Right lobe of liver (tissue), 6 donors: ENCODE measurements around the gene SNAP25. TPM values are rescaled to one million over a fixed set of nuclear protein-coding genes. Genes with fewer than 3 reads are reported as not detected.

Source experiments
- ATAC-seq, 4 donors: fragments of 200-7000 bp; cut with Tn5 transposase; one replicate each; pipeline ENCODE4 v1.9.1; 2020; ENCODE audit warnings: mild to moderate bottlenecking in 4 of 4, moderate library complexity in 4 of 4
- DNase-seq, 3 donors: peaks; one replicate each; pipeline ENCODE4 v3.0.0-alpha.2; 2020
- H3K27ac ChIP-seq, 3 donors: fragments of 200-600 bp; one replicate each; pipeline ENCODE4 v1.8.0; 2022
- H3K27me3 ChIP-seq, 2 donors: fragments of 200-600 bp; one replicate each; pipeline ENCODE4 v1.8.0; 2022
- H3K36me3 ChIP-seq, 4 donors: fragments of 200-600 bp; sonication (generic) in 1 of 4; one replicate each; pipeline versions ENCODE4 v1.5.1 to v1.8.0; 2017 to 2022; ENCODE audit warnings: control low read depth in 1 of 4
- H3K4me1 ChIP-seq, 4 donors: fragments of 200-600 bp; sonication (generic) in 1 of 4; one replicate each; pipeline versions ENCODE4 v1.5.1 to v1.8.0; 2017 to 2022; ENCODE audit warnings: control low read depth in 1 of 4
- H3K4me3 ChIP-seq, 3 donors: fragments of 200-600 bp; one replicate each; pipeline ENCODE4 v1.8.0; 2022
- H3K9me3 ChIP-seq, 4 donors: fragments of 200-600 bp; sonication (generic) in 1 of 4; one replicate each; pipeline versions ENCODE4 v1.5.1 to v1.8.0; 2017 to 2022; ENCODE audit warnings: control low read depth in 1 of 4
- POLR2A ChIP-seq: fragments of 450-650 bp; IDR thresholded peaks from one replicate; pipeline ENCODE4 v1.6.1; 2017; ENCODE audit warnings: antibody characterized with exemption, mild to moderate bottlenecking
- WGBS: methylation state at CpG from one replicate; pipeline ENCODE4 v1.1.6; 2018; ENCODE audit warnings: low coverage, low lambda C conversion rate; ENCODE audit not compliant: insufficient coverage; ENCODE audit errors: missing lambda C conversion rate; 5-methylcytosine and 5-hydroxymethylcytosine counted together
- intact Hi-C, 2 donors: fragments of 100-400 bp; cut with DNase I; formaldehyde crosslinking; loops; one replicate each; pipeline versions ENCODE4 v1.11.2 to v1.14.1; 2022
- total RNA-seq, 6 experiments: library from RNA; depleted of rRNA in 2 of 6; stranded (reverse); fragments of >200 nt in 2 of 6; fragmentation: NEBNext Ultra II Directional in 3 of 6; extraction: Animal tissue kit (Norgen Biotek cat#: 25700) in 3 of 6; gene quantifications; one replicate each; pipeline versions ENCODE4 v1.1.0 to v1.2.4, GENCODE V29; 2016 to 2023
- TF ChIP-seq, protein P1 (sequence below), 4 donors: fragments of 200-600 bp in 3 of 4; fragments of 450-650 bp in 1 of 4; IDR thresholded peaks; one replicate each; pipeline versions ENCODE4 v1.5.1 to v1.8.0; 2016 to 2022; ENCODE audit warnings: antibody characterized with exemption in 4 of 4, mild to moderate bottlenecking in 2 of 4
- donor health status: DM: no; HTN: yes; CAD: no.
- donor health status: DM: no; HTN: no; CAD: no.
- donor health status: DM: no; HTN: no; CAD: no.
- donor health status: DM: no; HTN: yes; CAD: no.
- donor health status: DM: no; HTN: yes; CAD: no.

SNAP25 gene
- total RNA-seq, 6 experiments from 2014 or later = 0.23 to 0.32 TPM; not detected in 4

GRCh38 chr20:10190456-10190855 is 28.2 kb upstream of the SNAP25 start:
- H3K27ac ChIP-seq = no peak overlapping the region
- H3K9me3 ChIP-seq = no peaks in the 10 kb centered on the region
- TF ChIP-seq, protein P1, sequence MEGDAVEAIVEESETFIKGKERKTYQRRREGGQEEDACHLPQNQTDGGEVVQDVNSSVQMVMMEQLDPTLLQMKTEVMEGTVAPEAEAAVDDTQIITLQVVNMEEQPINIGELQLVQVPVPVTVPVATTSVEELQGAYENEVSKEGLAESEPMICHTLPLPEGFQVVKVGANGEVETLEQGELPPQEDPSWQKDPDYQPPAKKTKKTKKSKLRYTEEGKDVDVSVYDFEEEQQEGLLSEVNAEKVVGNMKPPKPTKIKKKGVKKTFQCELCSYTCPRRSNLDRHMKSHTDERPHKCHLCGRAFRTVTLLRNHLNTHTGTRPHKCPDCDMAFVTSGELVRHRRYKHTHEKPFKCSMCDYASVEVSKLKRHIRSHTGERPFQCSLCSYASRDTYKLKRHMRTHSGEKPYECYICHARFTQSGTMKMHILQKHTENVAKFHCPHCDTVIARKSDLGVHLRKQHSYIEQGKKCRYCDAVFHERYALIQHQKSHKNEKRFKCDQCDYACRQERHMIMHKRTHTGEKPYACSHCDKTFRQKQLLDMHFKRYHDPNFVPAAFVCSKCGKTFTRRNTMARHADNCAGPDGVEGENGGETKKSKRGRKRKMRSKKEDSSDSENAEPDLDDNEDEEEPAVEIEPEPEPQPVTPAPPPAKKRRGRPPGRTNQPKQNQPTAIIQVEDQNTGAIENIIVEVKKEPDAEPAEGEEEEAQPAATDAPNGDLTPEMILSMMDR (IDR thresholded peaks at IDR 0.05) = no peak
- TF ChIP-seq POLR2A = no peak
- no peak for ATAC-seq
- peaks cover 0 to 12% (median 0%) of the 10 kb centered on the region in 4 donors for H3K4me1 ChIP-seq
- intact Hi-C loops = no loop called here
- no peak for DNase-seq
- no peak overlapping the region for H3K4me3 ChIP-seq
- H3K36me3 ChIP-seq = no peaks in the 10 kb centered on the region
- 79% methylated on average over 3 of the region's 3 CpGs for WGBS
- H3K27me3 ChIP-seq = no peaks in the 10 kb centered on the region

GRCh38 chr20:10192171-10192570 is 26.5 kb upstream of the SNAP25 start:
- intact Hi-C loops = no loop called here
- no peak for TF ChIP-seq POLR2A
- TF ChIP-seq, protein P1 (IDR thresholded peaks at IDR 0.05) = no peak
- Histone ChIP-seq H3K9me3 (no peaks in the 10 kb centered on the region), H3K4me3 (no peak overlapping the region), H3K36me3 (no peaks in the 10 kb centered on the region), H3K27me3 (no peaks in the 10 kb centered on the region), H3K27ac (no peak overlapping the region), H3K4me1 (no peaks in the 10 kb centered on the region)
- ATAC-seq = no peak
- no peak for DNase-seq
- WGBS = 85% methylated on average over 1 of the region's 1 CpG

GRCh38 chr20:10194166-10194565 is 24.5 kb upstream of the SNAP25 start:
- TF ChIP-seq, protein P1 (IDR thresholded peaks at IDR 0.05) = no peak
- intact Hi-C loops = no loop called here
- Histone ChIP-seq H3K27me3 (no peaks in the 10 kb centered on the region), H3K4me3 (no peak overlapping the region), H3K27ac (no peak overlapping the region), H3K36me3 (no peaks in the 10 kb centered on the region), H3K9me3 (no peaks in the 10 kb centered on the region), H3K4me1 (no peaks in the 10 kb centered on the region)
- no peak for DNase-seq
- WGBS = 85% methylated on average over 2 of the region's 2 CpGs
- no peak for ATAC-seq

GRCh38 chr20:10200330-10200729 is 18.3 kb upstream of the SNAP25 start:
- TF ChIP-seq POLR2A = no peak
- TF ChIP-seq, protein P1 (IDR thresholded peaks at IDR 0.05) = no peak
- intact Hi-C loops = no loop called here
- no peaks in the 10 kb centered on the region for H3K9me3 ChIP-seq
- DNase-seq (no peak), ATAC-seq (no peak)
- H3K36me3 ChIP-seq = no peaks in the 10 kb centered on the region
- no peaks in the 10 kb centered on the region for H3K27me3 ChIP-seq
- H3K4me3 ChIP-seq = no peak overlapping the region
- no peaks in the 10 kb centered on the region for H3K4me1 ChIP-seq
- H3K27ac ChIP-seq = no peak overlapping the region

GRCh38 chr20:10201321-10201870 is 17.2 kb upstream of the SNAP25 start:
- ATAC-seq (no peak), DNase-seq (no peak)
- TF ChIP-seq, protein P1 (IDR thresholded peaks at IDR 0.05) = no peak
- no peak for TF ChIP-seq POLR2A

More at GRCh38 chr20:10201321-10201870, 17.2 kb upstream of the SNAP25 start:
- no peak overlapping the region for H3K4me3 ChIP-seq
- no peaks in the 10 kb centered on the region for H3K27me3 ChIP-seq
- no peaks in the 10 kb centered on the region for H3K4me1 ChIP-seq
- H3K36me3 ChIP-seq = no peaks in the 10 kb centered on the region
- intact Hi-C loops = no loop called here
- no peak overlapping the region for H3K27ac ChIP-seq
- H3K9me3 ChIP-seq = no peaks in the 10 kb centered on the region
- 63% methylated on average over 2 of the region's 3 CpGs for WGBS
